ENCODE results near the gene MAP2K7.

- TF ChIP-seq CTCF (IDR thresholded peaks at IDR 0.05), result no peak
- TF ChIP-seq POLR2A (IDR thresholded peaks at IDR 0.05), result no peak
- no peak for TF ChIP-seq POLR2AphosphoS5 (IDR thresholded peaks at IDR 0.05)
- TF ChIP-seq EP300 (IDR thresholded peaks at IDR 0.05; ENCODE audit: low read depth), result no peak
These were observed 47.5 kb upstream of the MAP2K7 start for GRCh38 chr19:7856109-7856591.

Measured in transverse colon (tissue), 4 donors.